Kidney tubule cell (primary cell): ENCODE results near the gene CREBL2.

Experiments used
- DNase-seq: peaks from one replicate; pipeline ENCODE4 v3.0.0-alpha.2; 2018; ENCODE audit warnings: low spot score

Gene CREBL2

GRCh38 chr12:12676605-12677004, 64.9 kb downstream of the CREBL2 start:
- no peak for DNase-seq

GRCh38 chr12:12681061-12681765, 69.5 kb downstream of the CREBL2 start:
- no peak for DNase-seq

- no peak for DNase-seq
Observed at GRCh38 chr12:12682284-12682683, 70.6 kb downstream of the CREBL2 start.

GRCh38 chr12:12683136-12683697, 71.5 kb downstream of the CREBL2 start:
- DNase-seq: no peak

GRCh38 chr12:12683725-12684124, 72.0 kb downstream of the CREBL2 start:
- DNase-seq: no peak

GRCh38 chr12:12684375-12685106, 72.9 kb downstream of the CREBL2 start:
- peak; percentile 24 for DNase-seq

- no peak for DNase-seq
Observed at GRCh38 chr12:12685305-12685704, 73.6 kb downstream of the CREBL2 start.

GRCh38 chr12:12686472-12686871, 74.8 kb downstream of the CREBL2 start:
- no peak for DNase-seq

GRCh38 chr12:12686925-12687324, 75.2 kb downstream of the CREBL2 start:
- DNase-seq: no peak

- DNase-seq: no peak
Observed at GRCh38 chr12:12689647-12690300, 78.1 kb downstream of the CREBL2 start.

- no peak for DNase-seq
Observed at GRCh38 chr12:12691549-12691948, 79.9 kb downstream of the CREBL2 start.

GRCh38 chr12:12693111-12693671, 81.5 kb downstream of the CREBL2 start:
- DNase-seq: peak; percentile 82
